Upper lobe of left lung (tissue), 6 donors: ENCODE results near the gene PDGFA. TPM values are rescaled to one million over a fixed set of nuclear protein-coding genes. Genes with fewer than 3 reads are reported as not detected.

Experiments used
- ATAC-seq, 2 donors: fragments of 200-7000 bp; cut with Tn5 transposase; one replicate each; pipeline ENCODE4 v1.9.1; 2022; ENCODE audit warnings: mild to moderate bottlenecking in 2 of 2, moderate library complexity in 2 of 2; ENCODE audit not compliant: low FRiP score in 2 of 2
- DNase-seq, 2 donors: peaks; one replicate each; pipeline ENCODE4 v3.0.0-alpha.2; 2019 to 2020
- H3K27ac ChIP-seq, 4 donors: fragments of 200-600 bp; sonication (generic); one replicate each; pipeline ENCODE4 v1.5.1; 2016 to 2019
- H3K27me3 ChIP-seq, 4 donors: fragments of 200-600 bp; sonication (generic); one replicate each; pipeline ENCODE4 v1.5.1; 2017 to 2019
- H3K36me3 ChIP-seq, 4 donors: fragments of 200-600 bp; sonication (generic); one replicate each; pipeline ENCODE4 v1.5.1; 2016 to 2019
- H3K4me1 ChIP-seq, 4 donors: fragments of 200-600 bp; sonication (generic); one replicate each; pipeline ENCODE4 v1.5.1; 2018 to 2019
- H3K4me3 ChIP-seq, 4 donors: fragments of 200-600 bp; sonication (generic); one replicate each; pipeline ENCODE4 v1.5.1; 2017 to 2019; ENCODE audit warnings: mild to moderate bottlenecking in 2 of 4, moderate library complexity in 1 of 4
- H3K9me3 ChIP-seq, 4 donors: fragments of 200-600 bp; sonication (generic); one replicate each; pipeline ENCODE4 v1.5.1; 2018 to 2019
- EP300 ChIP-seq, 4 donors: sonication (generic); formaldehyde crosslinking; IDR thresholded peaks; one replicate each; pipeline ENCODE4 v1.5.1; 2017; ENCODE audit warnings: antibody characterized with exemption in 4 of 4, control low read depth in 2 of 4
- POLR2A ChIP-seq, 4 donors: fragments of 450-650 bp; IDR thresholded peaks; one replicate each; pipeline ENCODE4 v1.5.1; 2016 to 2017; ENCODE audit warnings: antibody characterized with exemption in 4 of 4, mild to moderate bottlenecking in 2 of 4
- POLR2AphosphoS5 ChIP-seq, 2 donors: sonication (generic); formaldehyde crosslinking; IDR thresholded peaks; one replicate each; pipeline ENCODE4 v1.5.1; 2017; ENCODE audit warnings: antibody characterized with exemption in 2 of 2
- WGBS, 2 donors: methylation state at CpG; one replicate each; pipeline ENCODE4 v1.1.5; 2017 to 2018; 5-methylcytosine and 5-hydroxymethylcytosine counted together
- total RNA-seq, 6 donors: library from RNA; depleted of rRNA in 4 of 6; stranded (reverse); fragments of >200 nt in 4 of 6; gene quantifications; one replicate each; pipeline versions ENCODE4 v1.1.0 to v1.2.1, GENCODE V29; 2016 to 2021
- TF ChIP-seq, protein P1 (sequence below), 6 experiments: fragments of 450-650 bp in 4 of 6; fragments of 200-600 bp in 2 of 6; sonication (generic) in 2 of 6; IDR thresholded peaks; one replicate each; pipeline ENCODE4 v1.5.1; 2016 to 2019; ENCODE audit warnings: antibody characterized with exemption in 6 of 6
- donor health status: DM: no; HTN: no; CAD: no; lungs with moderate emphysema.
- donor health status: DM: no; HTN: yes; CAD: no; lungs with severe emphysema.

Gene PDGFA
- total RNA-seq, 6 donors from 2014 or later: 23.0 to 73.3 (median 44.6) TPM

DNA sequence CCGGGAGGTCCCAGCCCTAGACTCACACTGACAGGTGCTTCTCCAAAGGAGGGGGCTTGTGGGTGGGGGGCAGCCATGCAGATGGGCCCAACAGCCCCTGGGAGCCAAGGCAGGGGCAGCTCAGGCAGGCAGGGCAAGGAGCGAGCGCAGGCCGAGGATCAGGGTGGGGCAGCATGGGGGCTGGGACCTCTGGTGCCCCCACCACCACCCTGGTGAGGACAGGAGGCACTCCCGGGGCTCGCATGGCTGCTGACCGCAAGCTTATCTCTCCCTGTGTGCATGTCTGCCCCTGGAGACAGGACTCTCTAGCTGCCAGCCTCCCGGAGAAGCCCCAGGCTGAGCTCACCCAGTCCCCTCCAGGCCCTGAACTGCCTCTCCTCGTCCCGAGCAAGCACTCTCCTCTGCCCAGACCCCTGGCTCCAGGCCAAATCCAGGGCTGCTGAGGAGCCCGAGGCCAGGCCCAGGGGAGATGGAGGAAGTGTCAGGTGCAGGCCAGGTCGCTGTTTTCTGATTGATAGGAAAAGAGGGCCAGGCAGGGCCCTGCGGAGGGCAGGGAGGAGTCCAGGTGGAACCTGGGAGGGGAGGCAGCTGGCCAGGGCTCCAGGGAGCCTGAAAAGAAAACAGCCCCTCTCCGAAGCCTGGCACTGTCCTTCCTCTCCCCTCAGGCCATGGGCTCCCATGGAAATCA is 39.0 kb downstream of the PDGFA start:
- no peak for TF ChIP-seq POLR2AphosphoS5 (IDR thresholded peaks at IDR 0.05)
- TF ChIP-seq EP300 (IDR thresholded peaks at IDR 0.05): no peak
- TF ChIP-seq POLR2A (IDR thresholded peaks at IDR 0.05): no peak
- TF ChIP-seq, protein P1, sequence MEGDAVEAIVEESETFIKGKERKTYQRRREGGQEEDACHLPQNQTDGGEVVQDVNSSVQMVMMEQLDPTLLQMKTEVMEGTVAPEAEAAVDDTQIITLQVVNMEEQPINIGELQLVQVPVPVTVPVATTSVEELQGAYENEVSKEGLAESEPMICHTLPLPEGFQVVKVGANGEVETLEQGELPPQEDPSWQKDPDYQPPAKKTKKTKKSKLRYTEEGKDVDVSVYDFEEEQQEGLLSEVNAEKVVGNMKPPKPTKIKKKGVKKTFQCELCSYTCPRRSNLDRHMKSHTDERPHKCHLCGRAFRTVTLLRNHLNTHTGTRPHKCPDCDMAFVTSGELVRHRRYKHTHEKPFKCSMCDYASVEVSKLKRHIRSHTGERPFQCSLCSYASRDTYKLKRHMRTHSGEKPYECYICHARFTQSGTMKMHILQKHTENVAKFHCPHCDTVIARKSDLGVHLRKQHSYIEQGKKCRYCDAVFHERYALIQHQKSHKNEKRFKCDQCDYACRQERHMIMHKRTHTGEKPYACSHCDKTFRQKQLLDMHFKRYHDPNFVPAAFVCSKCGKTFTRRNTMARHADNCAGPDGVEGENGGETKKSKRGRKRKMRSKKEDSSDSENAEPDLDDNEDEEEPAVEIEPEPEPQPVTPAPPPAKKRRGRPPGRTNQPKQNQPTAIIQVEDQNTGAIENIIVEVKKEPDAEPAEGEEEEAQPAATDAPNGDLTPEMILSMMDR (IDR thresholded peaks at IDR 0.05): no peak
- WGBS, 2 donors: 38 to 61% methylated on average over 4 to 7 of the region's 14 CpGs
- DNase-seq (peak; percentile 22 to 58), ATAC-seq (peak in 1 of 2 donors; percentile 34)
- Histone ChIP-seq H3K27ac (no peak overlapping the region), H3K36me3 (no peaks in the 10 kb centered on the region), H3K9me3 (no peaks in the 10 kb centered on the region), H3K4me1 (peaks cover 0 to 2% (median 1%) of the 10 kb centered on the region in 4 donors), H3K27me3 (peaks cover 0 to 6% (median 0%) of the 10 kb centered on the region in 4 donors), H3K4me3 (no peak overlapping the region)

DNA sequence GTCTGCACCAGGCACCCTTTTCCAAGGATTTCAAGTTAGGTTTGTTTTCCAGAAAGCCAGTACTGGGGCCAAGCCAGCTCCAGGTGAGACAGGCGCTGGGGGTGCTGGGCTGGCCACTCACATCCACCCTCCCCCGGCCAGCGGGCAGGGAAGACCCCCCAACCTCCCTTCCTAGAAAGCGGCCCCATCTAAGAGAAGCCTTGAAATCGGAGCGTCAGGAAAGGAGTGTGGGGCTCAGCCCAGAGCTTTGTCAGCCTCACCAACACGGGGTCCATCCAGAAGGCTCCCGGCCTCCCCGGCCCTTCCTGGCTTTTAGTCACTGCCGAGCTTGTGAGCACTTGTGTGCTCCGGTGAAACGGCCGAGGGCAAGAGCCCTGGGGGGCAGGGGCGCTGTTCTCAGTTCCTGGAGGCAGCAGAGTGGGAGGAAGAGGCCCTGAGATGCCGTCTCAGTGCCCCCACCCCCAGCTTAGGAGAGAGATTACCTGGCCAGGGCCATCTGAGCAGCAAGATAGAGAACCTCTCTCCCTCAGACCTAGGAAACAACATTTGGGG is 39.6 kb downstream of the PDGFA start:
- Histone ChIP-seq H3K4me1 (peaks cover 0 to 2% (median 0%) of the 10 kb centered on the region in 4 donors), H3K36me3 (no peaks in the 10 kb centered on the region), H3K4me3 (no peak overlapping the region), H3K27ac (no peak overlapping the region), H3K9me3 (no peaks in the 10 kb centered on the region), H3K27me3 (peaks cover 0 to 6% (median 0%) of the 10 kb centered on the region in 4 donors)
- WGBS, 2 donors: 56 to 72% methylated on average over 6 to 15 of the region's 15 CpGs
- ATAC-seq (no peak), DNase-seq (peak; percentile 12 to 56)
- TF ChIP-seq POLR2A (IDR thresholded peaks at IDR 0.05) (no peak), POLR2AphosphoS5 (IDR thresholded peaks at IDR 0.05) (no peak), EP300 (IDR thresholded peaks at IDR 0.05) (no peak)
- TF ChIP-seq, protein P1 (IDR thresholded peaks at IDR 0.05): no peak

DNA sequence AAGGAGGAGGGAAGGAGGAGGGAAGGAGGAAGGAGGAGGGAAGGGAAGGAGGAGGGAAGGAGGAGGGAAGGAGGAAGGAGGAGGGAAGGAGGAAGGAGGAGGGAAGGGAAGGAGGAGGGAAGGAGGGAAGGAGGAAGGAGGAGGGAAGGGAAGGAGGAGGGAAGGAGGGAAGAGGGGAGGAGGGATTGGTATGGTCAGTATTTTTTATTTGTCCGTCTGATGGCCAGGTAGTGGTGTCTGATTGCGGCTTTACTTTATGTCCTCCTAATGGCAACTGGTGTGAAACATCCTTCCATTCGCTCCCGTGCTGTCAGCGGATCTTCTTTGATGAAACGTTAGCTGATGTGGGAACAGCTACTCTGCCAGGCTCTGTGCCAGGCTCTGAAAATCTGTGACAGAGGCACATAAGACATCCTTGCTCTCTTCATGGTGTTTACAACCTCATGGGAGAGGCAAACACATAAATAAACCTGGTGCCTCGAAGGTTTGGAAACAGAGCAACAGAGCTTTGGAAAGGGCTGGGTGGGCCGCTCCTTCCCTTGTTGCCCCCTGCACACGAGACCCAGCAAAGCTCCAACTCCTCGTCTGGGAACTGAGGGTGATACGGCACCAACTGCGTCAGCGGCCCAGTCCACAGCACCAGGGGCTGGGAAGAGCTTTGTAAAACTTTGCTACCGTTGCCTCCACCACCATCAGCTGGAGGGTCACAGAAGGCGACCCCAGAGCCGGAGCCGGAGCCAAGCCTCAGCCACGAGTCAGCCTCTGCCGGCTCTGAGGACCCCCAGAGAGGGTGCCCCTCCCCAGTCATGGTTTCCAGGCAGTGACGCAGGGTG is 40.3 kb downstream of the PDGFA start:
- Histone ChIP-seq H3K27ac (no peak overlapping the region), H3K36me3 (no peaks in the 10 kb centered on the region), H3K4me1 (peaks cover 0 to 2% (median 0%) of the 10 kb centered on the region in 4 donors), H3K9me3 (peaks cover 0 to 6% (median 2%) of the 10 kb centered on the region in 4 donors), H3K27me3 (peaks cover 0 to 6% (median 0%) of the 10 kb centered on the region in 4 donors), H3K4me3 (no peak overlapping the region)
- ATAC-seq (no peak), DNase-seq (peak; percentile 10 to 63)
- 74 to 79% methylated on average over 7 to 20 of the region's 20 CpGs for WGBS, 2 donors
- no peak for TF ChIP-seq EP300 (IDR thresholded peaks at IDR 0.05)
- TF ChIP-seq POLR2A (IDR thresholded peaks at IDR 0.05): no peak
- TF ChIP-seq, protein P1 (IDR thresholded peaks at IDR 0.05): no peak
- no peak for TF ChIP-seq POLR2AphosphoS5 (IDR thresholded peaks at IDR 0.05)

DNA sequence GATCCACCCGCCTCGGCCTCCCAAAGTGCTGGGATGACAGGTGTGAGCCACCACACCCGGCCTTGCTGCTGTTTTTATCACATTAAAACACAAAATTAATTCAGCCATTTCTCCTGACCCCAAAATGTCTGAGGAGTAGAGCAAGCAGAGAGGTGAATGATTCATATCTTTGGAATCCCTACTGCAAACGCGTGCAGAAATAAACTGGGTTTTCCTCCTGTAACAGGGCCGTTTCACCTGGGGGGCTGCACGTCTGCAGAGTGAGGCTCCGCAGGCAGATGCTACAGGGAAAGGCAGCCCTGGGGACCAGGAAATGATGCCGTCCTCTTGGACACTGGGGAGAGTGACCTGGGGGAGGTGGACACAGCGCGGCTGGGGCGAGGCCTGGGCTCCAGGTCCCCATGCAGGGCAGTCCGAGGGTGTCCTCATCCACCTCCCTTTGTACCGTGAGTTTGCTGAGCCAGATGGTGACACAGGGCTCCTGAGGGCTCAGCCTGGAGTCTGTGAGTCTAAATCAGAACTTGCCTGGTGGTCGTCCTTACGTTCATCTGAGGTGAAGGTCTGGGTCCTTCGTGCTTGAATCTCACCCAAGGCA is 41.9 kb downstream of the PDGFA start:
- DNase-seq (peak in 1 of 2 donors; percentile 15), ATAC-seq (no peak)
- TF ChIP-seq POLR2A (IDR thresholded peaks at IDR 0.05) (no peak), EP300 (IDR thresholded peaks at IDR 0.05) (no peak), POLR2AphosphoS5 (IDR thresholded peaks at IDR 0.05) (no peak)
- TF ChIP-seq, protein P1 (IDR thresholded peaks at IDR 0.05): no peak
- peaks cover 0 to 6% (median 2%) of the 10 kb centered on the region in 4 donors for H3K9me3 ChIP-seq
- no peak overlapping the region for H3K27ac ChIP-seq
- H3K36me3 ChIP-seq: no peaks in the 10 kb centered on the region
- no peak overlapping the region for H3K4me3 ChIP-seq
- peaks cover 0 to 2% (median 0%) of the 10 kb centered on the region in 4 donors for H3K4me1 ChIP-seq
- peaks cover 0 to 6% (median 0%) of the 10 kb centered on the region in 4 donors for H3K27me3 ChIP-seq
- whole genome bisulfite sequencing, 2 donors: 77 to 81% methylated on average over 9 to 17 of the region's 17 CpGs
